RPMI7951 (cell line): ENCODE data around the gene NOL4L. TPM values are rescaled to one million over a fixed set of nuclear protein-coding genes. Genes with fewer than 3 reads are reported as not detected.
A peak's percentile ranks its signal among the peaks of the same experiment; 100 is the strongest.

Experiments
- DNase-seq: peaks from one replicate; pipeline ENCODE4 v3.0.0-alpha.2; 2012; ENCODE audit warnings: low read depth
- total RNA-seq: library from RNA; depleted of rRNA; stranded (reverse); fragments of >200 nt; shearing (Covaris generic); gene quantifications from 2 replicates; pipeline ENCODE4 v1.2.3, GENCODE V29; 2014

Gene NOL4L
- total RNA-seq, 1 experiment from 2014 or later, result 8.7 TPM

DNA sequence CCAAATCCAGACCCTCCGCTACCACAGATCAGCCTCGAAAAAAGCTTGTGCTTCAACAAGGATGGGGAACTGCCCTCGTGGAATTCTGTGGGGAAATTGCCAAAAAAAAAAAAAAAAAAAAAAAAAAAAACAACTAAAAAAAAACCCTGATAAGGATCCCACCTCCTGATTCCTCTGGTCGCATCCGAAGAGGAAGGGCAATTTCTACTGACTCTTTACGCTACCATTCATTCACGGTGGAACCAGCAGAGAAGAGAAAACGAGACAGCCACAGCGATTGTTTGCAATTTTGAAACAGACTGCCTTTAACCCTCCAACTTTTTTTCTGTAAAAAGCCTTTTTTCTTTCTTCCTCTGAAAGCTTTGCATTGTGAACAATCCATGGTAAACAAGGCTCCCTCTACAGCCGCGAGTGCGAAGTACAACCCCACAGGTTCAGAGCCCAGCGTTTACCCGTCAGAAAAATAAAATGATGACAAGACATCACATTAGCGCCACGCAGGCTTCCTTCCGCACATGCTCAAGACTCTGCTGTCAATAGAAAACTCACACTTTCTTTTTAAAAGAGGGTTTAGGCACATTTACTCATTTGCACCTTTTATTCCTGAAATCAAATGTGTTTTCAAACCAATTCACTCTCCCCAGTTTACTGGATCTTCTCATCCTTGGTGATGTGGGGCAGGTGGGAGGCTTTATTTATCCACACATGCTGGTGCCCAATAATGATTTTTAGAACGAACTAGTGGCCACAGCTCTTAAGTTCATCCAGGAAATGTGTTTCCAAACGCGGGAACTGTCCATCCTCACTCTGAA, 100.0 kb downstream of the NOL4L start:
- DNase-seq, result peak; percentile 87

DNA sequence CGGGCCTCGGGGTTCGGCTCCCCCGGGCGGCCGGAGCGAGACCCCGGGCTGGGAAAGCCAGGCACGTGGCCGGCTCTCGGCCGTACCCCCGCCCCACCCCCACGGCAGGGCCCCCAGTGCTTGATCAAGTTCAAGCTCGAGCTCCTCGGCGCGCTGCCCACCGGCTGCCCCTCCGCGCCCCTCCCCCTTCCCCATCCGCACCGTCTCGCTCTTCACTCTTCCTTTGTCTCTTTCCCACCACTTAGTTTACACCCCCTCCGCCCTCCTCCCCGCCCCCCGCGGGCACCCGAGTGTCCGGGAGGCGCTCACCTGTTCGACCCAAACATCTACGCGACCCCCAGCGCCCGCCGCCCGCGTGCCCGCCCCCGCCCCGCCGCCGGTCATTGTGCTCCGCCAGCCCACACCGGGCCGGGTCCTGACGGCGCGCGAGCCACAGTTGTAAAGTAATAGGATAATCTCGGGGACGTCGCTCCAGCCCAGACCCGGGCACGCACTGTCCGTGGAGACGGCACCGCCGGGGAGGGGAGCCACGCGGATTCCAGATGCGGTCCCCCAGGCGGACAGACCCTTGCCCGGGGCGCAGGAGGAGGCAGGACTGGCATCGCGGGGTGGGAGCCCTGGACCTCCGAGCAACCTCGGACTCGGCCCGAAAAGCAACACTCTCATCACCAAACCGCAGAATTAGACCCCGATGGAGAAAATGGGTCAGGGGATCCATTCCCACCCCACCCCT, 100.7 kb downstream of the NOL4L start:
- peak; percentile 49 for DNase-seq

DNA sequence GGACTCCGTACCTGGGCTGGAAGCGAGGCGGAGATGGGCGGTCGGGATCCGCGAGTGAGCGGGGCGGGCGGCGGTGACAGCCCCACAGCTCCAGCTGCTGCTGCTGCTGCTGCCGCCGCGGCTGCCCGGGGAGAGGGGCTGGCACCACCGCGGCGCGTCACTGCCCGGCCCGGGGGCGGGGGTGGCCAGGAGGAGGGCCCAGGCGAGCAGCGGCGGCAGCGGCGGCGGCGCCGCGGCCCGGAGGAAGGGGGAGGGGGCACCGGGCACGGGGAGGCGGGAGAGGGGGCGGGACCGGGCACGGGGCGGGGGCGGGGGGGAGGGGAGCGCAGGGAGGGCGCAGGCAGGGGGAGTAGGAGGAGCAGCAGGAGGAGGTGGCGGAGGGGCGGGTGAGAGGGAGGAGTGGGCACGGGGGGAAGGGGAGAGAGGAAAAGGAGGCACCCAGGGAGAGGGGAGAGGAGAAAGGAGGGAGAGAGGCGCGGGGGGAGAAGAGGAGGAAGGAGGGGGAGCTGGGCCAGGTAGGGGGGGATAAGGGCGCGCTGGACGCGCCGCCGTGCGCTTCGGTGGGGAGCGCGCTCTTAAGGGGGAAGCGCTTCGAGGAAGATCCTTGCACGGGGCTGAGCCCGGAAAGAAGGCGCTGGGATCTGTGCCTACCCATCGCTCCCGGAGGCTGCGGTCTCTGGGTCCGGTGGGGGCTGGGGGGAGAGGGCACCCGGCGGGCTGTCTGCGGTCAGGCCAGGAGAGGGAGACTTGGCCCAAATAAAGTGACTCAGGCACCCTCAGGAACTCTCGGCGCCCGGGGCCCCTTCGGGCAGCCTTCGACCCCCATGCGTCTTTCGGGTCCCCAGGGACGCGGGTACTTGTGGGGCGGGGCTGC, 101.5 kb downstream of the NOL4L start:
- peak; percentile 94 for DNase-seq

DNA sequence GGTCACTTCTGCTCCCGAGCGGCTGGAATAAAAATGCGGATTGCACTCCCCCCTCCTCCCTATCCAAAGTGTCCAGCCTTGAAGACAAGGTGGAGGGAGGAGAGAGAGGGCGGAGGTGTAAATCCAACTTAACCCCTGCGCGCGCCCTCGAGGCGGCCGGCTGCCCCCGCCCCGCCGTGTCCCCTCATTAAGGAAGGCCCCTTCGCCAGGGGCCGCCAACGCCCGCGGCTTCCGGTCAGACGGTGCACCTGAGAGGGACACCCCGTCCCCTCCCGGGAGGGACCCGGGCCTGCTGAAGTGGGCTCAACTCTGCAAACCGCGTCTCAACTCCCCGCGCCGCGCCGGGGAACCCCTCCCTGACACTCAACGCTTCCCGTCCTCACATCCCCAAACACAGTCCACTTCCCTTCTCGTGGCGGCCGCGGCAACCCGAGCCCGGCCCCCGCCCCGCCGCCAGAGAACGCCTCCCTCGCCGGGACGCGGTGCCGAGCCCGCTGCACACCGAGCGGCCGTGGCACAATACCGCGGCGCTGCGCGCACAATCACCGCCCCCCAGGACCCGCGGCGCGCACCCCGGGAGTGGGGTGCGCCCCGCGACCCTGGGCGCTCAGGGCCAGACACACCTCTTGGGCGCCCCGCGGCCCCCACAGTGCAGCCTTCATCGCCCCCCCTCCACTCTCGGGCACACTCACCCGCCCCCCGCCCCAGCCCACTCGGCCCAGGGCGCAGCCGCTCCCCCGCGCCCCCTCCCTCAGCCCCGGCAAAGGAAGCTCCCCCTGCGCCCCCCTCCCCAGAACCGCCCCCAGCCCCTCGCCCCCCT, 102.5 kb downstream of the NOL4L start:
- peak; percentile 31 for DNase-seq

DNA sequence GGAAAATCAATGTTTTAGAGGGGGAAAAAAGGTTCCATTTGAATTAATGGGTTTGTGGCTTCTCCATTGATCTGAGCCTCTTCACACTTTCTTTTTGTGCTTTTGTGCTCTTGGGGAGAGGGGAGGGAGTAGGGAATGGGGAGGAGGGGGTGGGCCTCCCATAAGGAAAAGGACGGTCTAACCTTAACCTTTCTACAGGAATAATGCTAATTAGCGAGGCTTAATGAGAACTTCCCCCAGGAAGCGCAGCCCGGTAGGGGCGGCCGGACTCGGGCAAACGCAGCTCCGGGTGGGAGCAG, 103.0 kb downstream of the NOL4L start:
- no peak for DNase-seq

DNA sequence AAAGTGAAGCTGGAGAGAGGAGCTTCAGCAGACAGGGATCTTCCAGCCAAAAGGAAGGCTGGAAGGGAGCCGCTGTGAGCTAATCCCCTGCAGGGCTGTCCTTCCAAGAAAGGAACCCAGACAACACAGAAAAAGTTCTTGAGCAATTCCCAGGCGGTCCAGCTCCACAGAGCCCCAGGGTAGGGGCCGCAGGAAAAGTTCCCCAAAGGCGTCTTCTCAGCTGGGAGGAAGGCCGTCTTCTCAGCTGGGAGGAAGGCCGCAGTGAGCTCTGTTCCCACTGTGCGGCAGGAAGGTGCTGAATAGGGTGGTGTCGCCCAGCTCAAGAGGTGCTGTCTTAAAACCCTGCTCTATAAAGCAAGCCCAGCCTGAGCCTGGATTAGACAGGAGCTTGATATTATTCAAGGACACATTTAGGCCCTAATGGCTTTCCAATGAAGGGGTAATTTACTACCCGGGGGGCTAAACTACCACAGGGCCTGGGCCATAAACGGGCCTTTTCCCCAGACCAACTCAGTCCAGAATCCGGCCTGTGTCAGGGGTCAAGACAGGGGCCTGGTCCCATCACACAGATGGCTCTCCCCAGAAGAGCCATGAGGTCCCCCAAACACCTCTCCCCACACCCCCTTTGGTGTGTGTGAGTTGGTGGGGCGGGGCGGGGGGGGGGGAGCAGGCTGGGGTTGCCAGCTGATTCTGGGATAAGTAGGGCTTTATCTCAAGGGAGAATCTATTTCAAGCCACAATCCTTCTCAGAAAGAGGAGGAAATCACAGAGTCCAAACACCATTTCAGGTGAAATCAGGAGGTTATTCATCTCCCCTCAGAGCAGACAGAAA, 103.6 kb downstream of the NOL4L start:
- DNase-seq, result no peak

DNA sequence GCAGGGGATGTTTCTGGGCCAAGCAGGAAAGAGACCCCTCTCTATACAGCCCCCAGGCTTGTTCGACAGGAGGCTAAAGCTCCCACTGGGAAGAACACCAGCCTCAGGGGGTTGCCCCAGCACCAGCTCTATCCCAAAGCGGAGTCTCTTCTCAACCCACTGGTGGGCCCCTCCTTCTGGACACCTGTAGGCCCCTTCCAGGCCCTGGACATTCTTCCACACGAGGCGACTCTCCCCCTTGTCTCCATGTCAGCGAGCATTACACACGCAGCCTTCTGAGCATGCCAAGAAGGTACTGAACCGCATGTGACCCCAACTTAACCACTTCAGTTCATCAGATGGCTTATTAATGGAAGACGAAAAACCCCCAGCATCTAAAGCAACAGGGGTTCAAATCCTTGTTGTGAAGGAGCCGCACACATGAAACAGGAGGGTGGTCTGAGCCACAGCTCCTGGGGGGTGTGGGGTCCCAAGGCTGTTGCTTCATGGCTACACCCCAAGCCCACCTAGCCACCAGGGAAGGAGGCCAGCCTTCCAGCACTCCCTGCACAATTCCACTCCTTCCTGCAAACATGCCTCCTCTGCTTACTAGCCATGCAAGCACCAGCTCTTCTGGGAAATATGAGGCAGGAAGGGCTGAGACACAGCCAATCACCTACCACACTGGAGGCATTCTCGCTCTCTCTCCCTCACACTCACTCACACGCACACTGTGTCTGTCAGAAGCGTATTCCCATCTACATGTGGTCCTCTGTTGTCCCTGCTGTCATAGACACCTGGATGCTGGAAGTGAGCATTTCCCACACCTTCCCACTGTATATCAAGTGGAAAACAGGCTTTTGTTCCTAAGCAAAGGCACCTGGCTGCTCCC, 104.5 kb downstream of the NOL4L start:
- DNase-seq, result no peak

DNA sequence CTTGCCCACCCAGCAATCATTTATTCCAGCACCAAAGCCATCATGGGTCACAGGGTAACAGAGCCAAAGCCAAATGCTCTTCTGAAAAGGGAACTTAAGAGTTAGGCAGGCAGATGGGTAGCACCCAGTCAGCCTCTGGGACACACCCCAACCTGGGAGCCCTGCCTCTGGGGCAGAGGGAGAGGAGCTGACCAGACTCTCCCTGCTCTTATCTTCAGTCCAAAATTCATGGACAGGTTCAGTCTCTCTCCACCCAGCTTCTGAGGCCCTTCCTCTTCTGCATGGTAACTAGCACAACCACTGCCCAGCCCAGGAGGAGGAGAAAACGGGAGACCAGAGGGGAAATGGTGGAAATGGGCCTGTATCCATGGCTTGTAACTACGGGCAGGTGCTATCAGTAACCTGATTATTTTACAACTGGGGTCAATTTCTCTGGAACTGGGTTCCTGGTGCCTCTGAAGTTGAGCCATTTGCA, 105.4 kb downstream of the NOL4L start:
- DNase-seq, result no peak

DNA sequence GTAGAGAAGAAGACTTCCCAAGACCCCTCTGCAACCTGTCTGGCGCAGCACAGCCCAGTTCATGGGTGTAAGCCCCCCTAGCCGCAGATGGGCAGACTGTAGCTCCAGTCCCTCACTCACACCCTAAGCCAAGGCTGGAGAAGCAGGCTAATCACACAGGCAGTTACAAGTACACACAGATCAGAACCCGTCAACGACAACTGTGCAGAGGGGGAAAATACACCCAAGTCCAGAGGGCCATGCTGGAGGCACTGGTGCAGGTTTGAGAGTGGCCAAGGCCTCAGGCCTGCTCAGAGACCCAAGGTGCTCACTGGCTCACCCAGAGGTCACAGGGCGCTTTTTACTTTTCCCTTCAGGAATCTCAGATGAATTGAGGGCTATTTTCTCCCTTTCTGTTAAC, 106.1 kb downstream of the NOL4L start:
- no peak for DNase-seq

DNA sequence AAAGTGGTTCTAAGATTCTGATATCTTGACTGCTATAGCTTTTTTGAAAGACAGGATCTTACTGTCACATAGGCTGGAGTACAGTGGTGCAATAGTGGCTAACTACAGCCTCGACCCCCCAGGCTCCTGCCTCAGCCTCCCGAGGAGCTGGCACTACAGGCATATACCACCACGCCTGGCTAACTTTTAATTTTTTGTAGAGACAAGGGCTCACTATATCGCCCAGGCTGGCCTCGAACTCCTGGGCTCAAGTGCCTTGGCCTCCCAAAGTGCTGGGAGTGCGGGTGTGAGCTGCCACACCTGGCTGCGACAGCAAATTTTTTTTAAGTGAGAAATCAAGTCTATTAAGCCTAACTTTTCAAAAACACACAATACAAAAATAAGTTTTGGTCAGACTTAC, 106.6 kb downstream of the NOL4L start:
- no peak for DNase-seq

DNA sequence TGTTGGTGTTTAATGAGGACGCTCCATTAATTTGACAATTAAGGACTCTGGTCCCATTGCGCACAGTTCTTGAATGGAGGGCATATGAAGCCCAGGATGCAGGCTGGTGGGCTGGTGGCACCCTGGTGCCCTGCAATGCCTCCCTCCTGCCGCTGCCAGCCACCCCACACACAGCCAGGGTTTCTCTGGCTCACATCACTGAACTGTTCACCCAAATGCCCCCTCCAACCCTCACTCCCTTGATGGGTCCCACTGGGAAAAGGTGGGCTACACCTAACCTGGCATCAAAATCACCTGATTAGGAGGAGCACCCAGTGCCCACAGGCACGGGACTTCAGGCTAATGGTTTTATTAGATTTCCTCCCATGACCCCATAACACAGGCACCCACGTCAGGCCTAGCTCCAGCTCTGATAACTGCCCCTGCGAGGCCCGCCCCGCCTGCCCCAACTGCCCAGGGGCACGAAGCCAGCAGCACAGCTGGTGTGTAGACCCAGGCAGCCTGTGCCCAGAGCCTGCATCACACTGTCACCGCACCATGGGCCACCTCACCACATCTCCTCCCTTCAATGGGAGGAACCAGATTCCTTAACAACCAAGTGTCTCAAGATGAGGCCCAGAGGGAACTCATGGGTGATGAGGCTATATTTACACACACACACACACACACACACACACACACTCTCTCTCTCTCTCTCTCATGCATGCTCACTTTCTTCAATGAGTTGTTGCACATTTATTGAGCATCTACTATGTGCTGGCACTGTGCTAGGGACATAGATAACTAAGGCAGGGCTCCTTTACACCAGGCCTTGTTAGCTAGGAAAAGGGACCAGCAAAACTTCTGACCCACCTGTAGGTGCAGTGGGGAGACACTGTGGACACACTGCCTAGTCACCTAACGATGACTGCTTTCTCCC, 107.3 kb downstream of the NOL4L start:
- no peak for DNase-seq

DNA sequence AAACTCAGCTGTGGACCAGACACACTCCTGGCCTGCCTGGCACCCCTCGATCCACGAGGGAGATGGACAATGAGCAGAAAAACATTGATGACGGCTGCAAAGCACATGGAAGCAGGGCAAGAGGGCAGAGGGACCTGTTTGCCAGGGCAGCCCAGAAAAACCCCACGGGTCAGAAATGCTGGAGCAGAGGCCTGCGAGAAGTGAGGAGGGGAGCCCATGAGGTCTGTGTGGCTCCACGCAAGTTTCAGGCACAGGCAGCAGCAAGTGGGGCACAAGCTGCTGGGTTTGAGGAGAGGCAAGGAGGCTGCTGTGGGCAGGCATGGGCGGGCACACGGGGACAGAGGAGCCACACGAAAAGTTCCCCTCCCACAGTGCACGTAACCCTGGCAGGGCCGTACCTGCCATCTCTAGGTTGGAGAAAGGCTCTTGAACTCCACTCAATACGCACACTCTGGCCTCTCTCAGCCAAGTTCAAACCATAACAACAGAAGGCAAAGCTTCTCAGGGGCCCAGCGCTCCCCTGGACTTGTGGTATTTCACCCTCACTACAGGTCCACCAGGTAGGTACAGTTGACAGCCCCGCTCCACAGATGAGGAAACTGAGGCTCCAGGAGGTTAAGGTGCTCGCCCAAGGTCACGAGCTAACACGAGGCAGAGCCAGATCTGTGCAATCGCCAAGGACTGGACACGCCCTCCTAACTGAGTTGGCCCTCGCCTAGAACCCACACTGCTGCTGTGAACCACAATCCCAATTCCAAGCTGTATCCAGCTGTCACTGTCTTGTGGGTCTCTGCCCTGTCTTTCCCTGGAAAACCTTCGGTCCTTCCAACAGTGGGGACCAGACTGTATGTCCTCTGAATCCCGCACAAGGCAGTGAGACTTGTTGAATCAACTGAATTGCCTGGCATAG, 108.2 kb downstream of the NOL4L start:
- DNase-seq, result no peak

DNA sequence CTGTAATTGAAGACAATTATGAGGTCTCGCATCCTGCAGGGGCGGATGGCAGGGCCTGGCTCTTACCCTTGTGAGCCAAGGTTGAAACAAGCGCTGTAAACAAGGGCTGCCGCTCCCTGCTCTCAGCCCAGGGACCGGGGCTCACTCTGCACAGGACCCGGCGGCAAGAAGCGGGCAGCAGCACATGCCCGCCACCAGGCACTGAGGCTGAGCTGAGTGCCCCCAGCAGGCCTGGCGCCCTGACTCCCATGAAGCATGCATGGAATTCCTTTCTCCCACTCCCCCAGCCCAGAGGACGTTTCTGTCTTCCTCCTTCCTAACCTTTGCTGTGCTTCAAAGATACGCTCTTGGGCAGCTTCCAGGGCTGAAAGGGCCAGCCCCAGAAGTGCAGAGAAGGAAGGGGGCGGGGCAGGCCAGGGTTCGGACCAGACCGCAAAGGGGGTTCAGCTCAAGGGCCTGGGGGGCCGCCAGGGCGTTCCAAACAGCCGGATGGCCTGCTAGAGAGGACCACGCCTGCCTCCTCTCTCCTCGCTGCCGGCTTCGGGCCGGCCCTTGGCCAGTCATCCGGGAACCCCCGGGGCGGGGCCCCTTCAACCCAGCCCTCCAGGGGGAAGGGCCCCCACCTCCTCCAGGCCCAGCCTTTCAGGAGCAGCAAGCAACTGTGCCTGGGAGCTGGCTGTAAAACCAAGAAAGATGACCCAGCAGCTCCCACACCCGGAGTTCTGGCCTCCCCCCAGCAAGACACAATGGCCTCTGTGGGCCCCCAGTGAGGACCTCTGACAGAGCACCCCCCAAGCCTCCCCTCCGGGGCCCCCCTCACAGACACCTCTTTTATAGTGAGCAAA, 109.9 kb downstream of the NOL4L start:
- peak; percentile 99 for DNase-seq

DNA sequence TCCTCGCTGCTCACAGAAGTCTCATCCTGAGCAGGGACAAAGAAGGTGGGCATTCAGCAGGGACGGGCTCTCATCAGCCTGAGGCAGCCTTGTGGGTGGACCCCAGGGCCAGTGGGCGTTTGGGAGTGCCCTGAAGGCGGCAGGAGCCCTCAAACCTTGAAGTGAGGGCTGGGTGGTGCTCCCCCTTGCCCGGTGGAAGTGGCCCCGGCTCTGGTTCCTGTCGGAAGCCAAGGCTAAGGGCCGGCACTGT, 110.5 kb downstream of the NOL4L start:
- no peak for DNase-seq

DNA sequence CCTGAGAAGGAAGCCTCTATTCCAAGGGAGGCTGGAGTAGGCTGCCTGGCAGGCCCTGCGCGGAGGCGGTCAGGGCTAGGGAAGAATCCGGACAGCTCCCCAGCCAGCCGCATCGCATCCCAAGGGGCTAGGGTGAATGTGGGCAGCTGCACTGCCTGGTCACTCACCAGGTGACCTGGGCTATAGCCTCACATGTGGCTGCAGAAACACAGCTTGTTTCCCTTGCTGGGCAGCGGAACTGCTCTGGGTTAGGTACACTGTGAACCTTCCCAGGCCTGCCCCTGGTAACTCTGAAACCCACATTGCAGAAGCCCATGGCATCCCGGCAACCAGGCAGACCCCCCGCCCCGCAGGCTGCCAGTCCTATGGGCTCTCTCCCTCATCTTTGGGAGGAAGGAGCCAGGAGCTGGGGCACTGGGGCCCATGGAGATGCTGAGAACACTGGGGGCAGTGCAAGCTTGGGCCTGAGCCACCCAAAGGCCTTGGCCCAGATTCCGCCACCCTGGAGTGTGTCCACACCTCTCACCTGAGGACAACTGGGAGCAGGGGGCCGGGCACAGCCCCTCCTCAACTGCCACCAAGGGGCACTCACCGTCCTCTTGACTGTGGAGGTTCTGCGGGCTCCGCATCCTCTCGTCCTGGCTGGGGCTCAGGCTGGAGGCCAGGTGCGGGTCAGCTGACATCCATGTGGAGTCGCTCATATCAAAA, 111.0 kb downstream of the NOL4L start:
- no peak for DNase-seq
